Left ventricle myocardium superior (tissue), 1 donor: ENCODE measurements around the gene TDO2. TPM values are rescaled to one million over a fixed set of nuclear protein-coding genes. Genes with fewer than 3 reads are reported as not detected.
A peak's percentile ranks its signal among the peaks of the same experiment; 100 is the strongest.

Experiments
- ATAC-seq: fragments of 200-7000 bp; cut with Tn5 transposase; one replicate; pipeline ENCODE4 v1.9.1; 2020; ENCODE audit warnings: mild to moderate bottlenecking, moderate library complexity
- DNase-seq: peaks from one replicate; pipeline ENCODE4 v3.0.0-alpha.2; 2020
- intact Hi-C: fragments of 100-400 bp; cut with micrococcal nuclease; formaldehyde crosslinking; loops from one replicate; pipeline ENCODE4 v1.11.0; 2022
- total RNA-seq: library from RNA; stranded (reverse); fragmentation: NEBNext Ultra II Directional; extraction: Animal tissue kit (Norgen Biotek cat#: 25700); gene quantifications from one replicate; pipeline ENCODE4 v1.2.1, GENCODE V29; 2021
- donor health status: DM: no; HTN: yes; CAD: no; lungs with severe emphysema.

TDO2 gene
- total RNA-seq, 1 donor from 2014 or later = not detected

GRCh38 chr4:155948541-155948940 lies 45.0 kb downstream of the TDO2 start:
- ATAC-seq (no peak), DNase-seq (no peak)
- intact Hi-C loops = no loop called here

- no peak for ATAC-seq
- intact Hi-C loops = loop anchor here (10.0 kb wide), 1 partner anchor 146 kb away; no protein-coding TSS in a partner anchor
- DNase-seq = no peak
These were observed 47.0 kb downstream of the TDO2 start for GRCh38 chr4:155950461-155950860.

GRCh38 chr4:155952501-155952901 lies 49.0 kb downstream of the TDO2 start:
- intact Hi-C loops = loop anchor here (10.0 kb wide), 1 partner anchor 148 kb away; no protein-coding TSS in a partner anchor
- no peak for ATAC-seq

GRCh38 chr4:155953151-155954117 lies 49.9 kb downstream of the TDO2 start, which contains the start of gene CTSO:
CTSO (minus strand) TSS chr4:155953866; CDS start chr4:155953847, 19 bp downstream.
- intact Hi-C loops = loop anchor here (10.0 kb wide), 1 partner anchor 149 kb away; no protein-coding TSS in a partner anchor
- DNase-seq (peak; percentile 87), ATAC-seq (peak; percentile 98)

More at GRCh38 chr4:155952501-155952901, 49.0 kb downstream of the TDO2 start:
- DNase-seq = no peak

DNA sequence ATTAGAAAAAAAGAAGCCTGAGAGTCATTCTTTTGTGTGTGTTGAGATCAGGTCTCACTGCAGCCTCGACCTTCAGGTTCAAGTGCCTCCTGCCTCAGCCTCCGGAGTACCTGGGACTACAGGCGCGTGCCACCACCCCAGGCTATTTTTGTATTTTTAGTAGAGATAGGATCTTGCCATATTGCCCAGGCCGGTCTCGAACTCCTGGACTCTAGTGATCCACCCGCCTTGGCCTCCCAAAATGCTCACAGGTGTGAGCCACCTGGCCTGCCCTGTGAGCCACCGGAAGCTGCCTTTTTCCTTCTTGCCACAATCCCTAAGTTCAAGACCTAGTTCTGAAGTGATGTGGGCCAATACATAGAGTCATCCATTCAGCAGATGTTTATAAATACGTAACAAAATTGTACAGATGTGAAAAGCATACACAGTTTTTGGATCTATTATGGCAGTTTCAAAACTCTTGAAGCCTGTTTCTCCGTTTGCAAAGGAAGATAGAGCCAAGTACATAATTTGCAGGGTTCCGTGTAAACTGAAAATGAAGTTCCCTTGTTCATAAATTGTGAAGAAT lies 50.7 kb downstream of the TDO2 start:
- intact Hi-C loops = loop anchor here (10.0 kb wide), 1 partner anchor 149 kb away; no protein-coding TSS in a partner anchor
- DNase-seq (no peak), ATAC-seq (no peak)

DNA sequence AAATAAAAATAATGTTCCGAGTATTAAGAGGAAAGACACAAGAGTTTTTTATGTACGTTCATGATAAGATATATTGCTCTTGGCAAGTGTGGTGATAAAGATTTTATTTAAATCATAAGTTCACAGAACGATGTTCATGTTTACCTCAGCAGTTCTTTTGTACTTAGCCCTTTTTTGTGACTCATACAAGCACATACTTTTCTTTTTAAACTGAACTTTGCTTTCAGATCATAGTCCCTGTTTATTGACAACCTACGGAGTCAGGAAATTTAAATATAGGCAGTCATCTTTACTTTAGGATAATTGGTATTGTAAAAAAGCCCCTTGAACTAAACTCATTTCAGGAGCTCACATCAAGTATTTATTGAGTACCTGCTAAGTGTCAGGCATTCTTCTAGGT lies 51.4 kb downstream of the TDO2 start:
- intact Hi-C loops = loop anchor here (10.0 kb wide), 1 partner anchor 150 kb away; no protein-coding TSS in a partner anchor
- ATAC-seq (no peak), DNase-seq (no peak)

GRCh38 chr4:155956461-155956860 lies 53.0 kb downstream of the TDO2 start:
- no peak for ATAC-seq
- intact Hi-C loops = loop anchor here (10.0 kb wide), 1 partner anchor 152 kb away; no protein-coding TSS in a partner anchor
- no peak for DNase-seq

DNA sequence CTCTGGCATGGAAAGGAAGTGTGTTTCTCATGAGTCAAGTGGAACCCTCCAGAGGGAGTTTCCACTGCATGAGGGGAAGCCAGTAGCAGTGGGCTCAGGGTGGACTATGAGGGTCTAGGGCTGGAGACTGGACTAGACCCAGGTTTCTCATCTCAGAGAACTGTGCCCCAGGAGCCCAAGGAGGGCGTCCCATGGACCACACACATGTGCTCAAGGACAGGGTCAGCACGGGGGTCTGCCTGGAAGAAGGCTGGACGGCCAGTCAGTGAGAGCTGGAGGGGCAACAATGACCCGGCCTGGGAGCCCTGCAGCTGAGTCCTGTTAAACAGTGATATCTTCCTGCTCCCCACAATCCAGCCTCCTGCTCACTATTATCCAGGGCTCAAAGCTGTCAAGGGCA lies 55.9 kb downstream of the TDO2 start:
- intact Hi-C loops = loop anchor here (10.0 kb wide), 1 partner anchor 155 kb away; no protein-coding TSS in a partner anchor
- DNase-seq = no peak
- no peak for ATAC-seq

DNA sequence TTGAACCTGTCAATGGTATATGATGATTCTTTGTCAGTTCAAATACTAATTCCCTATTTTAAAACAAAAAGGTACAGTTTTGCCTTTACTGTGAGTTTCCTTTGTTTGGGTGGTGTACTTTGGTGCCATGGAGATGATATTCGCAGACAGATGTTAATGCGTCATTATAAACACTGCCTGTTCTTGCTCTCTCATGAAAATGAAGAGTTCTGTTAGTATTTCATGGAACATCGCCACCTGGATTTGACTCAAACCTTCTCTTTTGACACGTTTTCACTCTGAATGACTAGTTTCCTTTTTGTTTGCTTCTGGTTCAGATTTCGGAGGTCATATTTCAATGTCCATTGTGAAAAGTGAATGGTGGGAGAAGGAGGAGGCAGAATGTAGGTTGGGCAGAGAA lies 57.0 kb downstream of the TDO2 start:
- DNase-seq (no peak), ATAC-seq (peak; percentile 56)
- intact Hi-C loops = no loop called here

DNA sequence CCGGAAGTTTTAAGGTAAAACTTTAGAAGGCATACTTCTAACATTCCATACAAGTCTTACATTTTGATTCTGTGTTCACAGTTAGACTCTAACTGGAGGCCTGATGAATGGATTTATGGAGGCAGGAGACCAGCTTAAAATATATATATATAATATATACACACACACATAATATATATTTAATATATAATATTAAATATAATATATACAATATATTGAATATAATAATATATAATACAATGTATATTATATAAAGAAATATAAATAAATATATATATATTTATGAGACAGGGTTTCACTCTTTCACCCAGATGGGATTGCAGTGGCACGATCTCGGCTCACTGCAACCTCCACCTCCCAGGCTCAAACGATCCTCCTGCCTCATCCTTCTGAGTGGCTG lies 58.1 kb downstream of the TDO2 start:
- ATAC-seq (no peak), DNase-seq (no peak)
- intact Hi-C loops = no loop called here

- intact Hi-C loops = no loop called here
These were observed 59.3 kb downstream of the TDO2 start for GRCh38 chr4:155962767-155963166.

GRCh38 chr4:155964016-155964891 lies 60.8 kb downstream of the TDO2 start:
- ATAC-seq = peak; percentile 74
- DNase-seq = peak; percentile 32
- intact Hi-C loops = no loop called here

More at GRCh38 chr4:155962767-155963166, 59.3 kb downstream of the TDO2 start:
- ATAC-seq (no peak), DNase-seq (no peak)

GRCh38 chr4:155966171-155966570 lies 62.7 kb downstream of the TDO2 start:
- ATAC-seq (no peak), DNase-seq (no peak)
- intact Hi-C loops = no loop called here

- ATAC-seq = no peak
- no peak for DNase-seq
- intact Hi-C loops = no loop called here
These were observed 63.4 kb downstream of the TDO2 start for GRCh38 chr4:155966731-155967395.

Other genes starting within 250 kb of the TDO2 start
- gene GUCY1A1, start 236.8 kb upstream of the TDO2 start, total RNA-seq = 106 TPM
- gene GUCY1B1, start 144.7 kb upstream of the TDO2 start, total RNA-seq = 31.3 TPM
- gene ASIC5, start 37.4 kb upstream of the TDO2 start, total RNA-seq = not detected
- gene CTSO, start 50.2 kb downstream of the TDO2 start, total RNA-seq = 6.2 TPM